HepG2 (cell line): ENCODE results near the gene POLR2H. TPM values are rescaled to one million over a fixed set of nuclear protein-coding genes. Genes with fewer than 3 reads are reported as not detected.

Experiments
- AFF4 ChIP-seq: sonication (generic); formaldehyde crosslinking; IDR thresholded peaks from 2 replicates; pipeline ENCODE4 v1.4.0; 2020; ENCODE audit warnings: missing genetic modification reagents
- AKAP8 ChIP-seq: sonication (generic); formaldehyde crosslinking; IDR thresholded peaks from 2 replicates; pipeline ENCODE4 v1.5.1; 2020; ENCODE audit warnings: mild to moderate bottlenecking, missing genetic modification reagents
- CC2D1A ChIP-seq: sonication (generic); formaldehyde crosslinking; IDR thresholded peaks from 2 replicates; pipeline ENCODE4 v1.8.1; 2023; ENCODE audit warnings: mild to moderate bottlenecking, missing genetic modification reagents
- GATAD2A ChIP-seq: IDR thresholded peaks from 2 replicates; pipeline ENCODE4 v1.6.1; 2016
- HNF4G ChIP-seq, 2 experiments: sonication (generic) in 1 of 2; formaldehyde crosslinking in 1 of 2; IDR thresholded peaks; 2 replicates each; pipeline versions ENCODE4 v1.4.0 to v1.6.1; 2011 to 2020; ENCODE audit warnings: borderline replicate concordance in 2 of 2, low read depth in 2 of 2, mild to moderate bottlenecking in 2 of 2, low read length in 1 of 2, missing genetic modification reagents in 1 of 2, moderate library complexity in 1 of 2
- NFYB ChIP-seq: sonication (generic); formaldehyde crosslinking; IDR thresholded peaks from 2 replicates; pipeline ENCODE4 v1.4.0; 2020; ENCODE audit warnings: missing genetic modification reagents
- SP5 ChIP-seq: IDR thresholded peaks from 2 replicates; pipeline ENCODE4 v1.6.1; 2016; ENCODE audit warnings: low read depth, borderline replicate concordance
- STAT6 ChIP-seq: sonication (generic); formaldehyde crosslinking; IDR thresholded peaks from 2 replicates; pipeline ENCODE4 v1.4.0; 2020; ENCODE audit warnings: missing genetic modification reagents, mild to moderate bottlenecking, borderline replicate concordance
- ZNF674 ChIP-seq: sonication (generic); formaldehyde crosslinking; IDR thresholded peaks from 2 replicates; pipeline ENCODE4 v1.5.0; 2020; ENCODE audit warnings: low read depth, mild to moderate bottlenecking, missing genetic modification reagents
- ZNF747 ChIP-seq: sonication (generic); formaldehyde crosslinking; IDR thresholded peaks from 2 replicates; pipeline ENCODE4 v1.8.1; 2023; ENCODE audit warnings: missing genetic modification reagents, mild to moderate bottlenecking, borderline replicate concordance
- polyA plus RNA-seq, 8 experiments: library from polyadenylated mRNA; depleted of rRNA in 3 of 8; stranded (reverse) in 7 of 8; unstranded in 1 of 8; fragments of >200 nt; fragmentation: Illumina TruSeq in 4 of 8; extraction: Trizol in 4 of 8; gene quantifications; 2 replicates each; pipeline versions ENCODE4 v1.2.1 to v1.2.3, GENCODE V29; 2011 to 2016; ENCODE audit warnings: low read depth in 4 of 8, missing spikeins in 1 of 8, mixed read lengths in 1 of 8; ENCODE audit not compliant: insufficient read depth in 1 of 8
- total RNA-seq, 5 experiments: library from RNA; depleted of rRNA; stranded (reverse); fragments of >200 nt; fragmentation: Illumina TruSeq; extraction: Trizol; gene quantifications; 2 replicates each; pipeline ENCODE4 v1.2.3, GENCODE V29; 2016; ENCODE audit warnings: low read depth in 1 of 5
- TF ChIP-seq, protein P1 (sequence below): IDR thresholded peaks from 2 replicates; pipeline ENCODE4 v1.6.1; 2018; ENCODE audit warnings: missing genetic modification reagents
- TF ChIP-seq, protein P2 (sequence below): sonication (generic); formaldehyde crosslinking; IDR thresholded peaks from 2 replicates; pipeline ENCODE4; 2020; ENCODE audit warnings: missing genetic modification reagents, mild to moderate bottlenecking, borderline replicate concordance

POLR2H gene
- total and polyA plus RNA-seq, 2 of the 13 experiments (the other 11 are each of a cell fraction or from before 2014, with no cell fraction given): 118 to 194 TPM

GRCh38 chr3:184335661-184336546 is 25.6 kb upstream of the POLR2H start (continued):
- TF ChIP-seq STAT6 (CRISPR knock-in tag): peak; percentile 42; the same call in 1 of the 2 replicates
- no peak for TF ChIP-seq CC2D1A (CRISPR knock-in tag)
- TF ChIP-seq, protein P1, sequence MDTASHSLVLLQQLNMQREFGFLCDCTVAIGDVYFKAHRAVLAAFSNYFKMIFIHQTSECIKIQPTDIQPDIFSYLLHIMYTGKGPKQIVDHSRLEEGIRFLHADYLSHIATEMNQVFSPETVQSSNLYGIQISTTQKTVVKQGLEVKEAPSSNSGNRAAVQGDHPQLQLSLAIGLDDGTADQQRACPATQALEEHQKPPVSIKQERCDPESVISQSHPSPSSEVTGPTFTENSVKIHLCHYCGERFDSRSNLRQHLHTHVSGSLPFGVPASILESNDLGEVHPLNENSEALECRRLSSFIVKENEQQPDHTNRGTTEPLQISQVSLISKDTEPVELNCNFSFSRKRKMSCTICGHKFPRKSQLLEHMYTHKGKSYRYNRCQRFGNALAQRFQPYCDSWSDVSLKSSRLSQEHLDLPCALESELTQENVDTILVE (CRISPR knock-in tag): peak; percentile 83
- TF ChIP-seq SP5 (CRISPR knock-in tag): peak; percentile 55; the same call in 1 of the 2 replicates
- no peak for TF ChIP-seq HNF4G (IDR thresholded peaks at IDR 0.05; ENCODE audit: borderline replicate concordance, low read depth, low read length)
- 0 out of 2 replicates have a peak, but pooled peaks have one; percentile 34 for TF ChIP-seq HNF4G (CRISPR knock-in tag; IDR thresholded peaks at IDR 0.05; ENCODE audit: borderline replicate concordance, low read depth)
- peak; percentile 47; the same call in 1 of the 2 replicates for TF ChIP-seq AFF4 (CRISPR knock-in tag)
- TF ChIP-seq GATAD2A: peak; percentile 41
- 0 out of 2 replicates have a peak, but pooled peaks have one; percentile 63 for TF ChIP-seq ZNF747 (CRISPR knock-in tag)
- TF ChIP-seq AKAP8: peak; percentile 98
- TF ChIP-seq, protein P2, sequence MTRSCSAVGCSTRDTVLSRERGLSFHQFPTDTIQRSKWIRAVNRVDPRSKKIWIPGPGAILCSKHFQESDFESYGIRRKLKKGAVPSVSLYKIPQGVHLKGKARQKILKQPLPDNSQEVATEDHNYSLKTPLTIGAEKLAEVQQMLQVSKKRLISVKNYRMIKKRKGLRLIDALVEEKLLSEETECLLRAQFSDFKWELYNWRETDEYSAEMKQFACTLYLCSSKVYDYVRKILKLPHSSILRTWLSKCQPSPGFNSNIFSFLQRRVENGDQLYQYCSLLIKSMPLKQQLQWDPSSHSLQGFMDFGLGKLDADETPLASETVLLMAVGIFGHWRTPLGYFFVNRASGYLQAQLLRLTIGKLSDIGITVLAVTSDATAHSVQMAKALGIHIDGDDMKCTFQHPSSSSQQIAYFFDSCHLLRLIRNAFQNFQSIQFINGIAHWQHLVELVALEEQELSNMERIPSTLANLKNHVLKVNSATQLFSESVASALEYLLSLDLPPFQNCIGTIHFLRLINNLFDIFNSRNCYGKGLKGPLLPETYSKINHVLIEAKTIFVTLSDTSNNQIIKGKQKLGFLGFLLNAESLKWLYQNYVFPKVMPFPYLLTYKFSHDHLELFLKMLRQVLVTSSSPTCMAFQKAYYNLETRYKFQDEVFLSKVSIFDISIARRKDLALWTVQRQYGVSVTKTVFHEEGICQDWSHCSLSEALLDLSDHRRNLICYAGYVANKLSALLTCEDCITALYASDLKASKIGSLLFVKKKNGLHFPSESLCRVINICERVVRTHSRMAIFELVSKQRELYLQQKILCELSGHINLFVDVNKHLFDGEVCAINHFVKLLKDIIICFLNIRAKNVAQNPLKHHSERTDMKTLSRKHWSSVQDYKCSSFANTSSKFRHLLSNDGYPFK (CRISPR knock-in tag): 0 out of 2 replicates have a peak, but pooled peaks have one; percentile 34
- peak; percentile 77; the same call in 1 of the 2 replicates for TF ChIP-seq ZNF674 (CRISPR knock-in tag)
- TF ChIP-seq NFYB (CRISPR knock-in tag): peak; percentile 31; the same call in 1 of the 2 replicates
